Activated naive CD4-positive, alpha-beta T cell treated with Interleukin-2 at 50 U/mL for 16 hours (primary cell): Measurements from ENCODE around the gene ZNF208.
"Not testable (repeated sequence)": the region's sequence is repeated elsewhere in the genome, so short reads cannot be mapped to it uniquely, and the experiment has no call there.

Experiments
- DNase-seq: peaks from one replicate; pipeline ENCODE4 v3.0.0-alpha.2; 2020

The ZNF208 gene

DNA sequence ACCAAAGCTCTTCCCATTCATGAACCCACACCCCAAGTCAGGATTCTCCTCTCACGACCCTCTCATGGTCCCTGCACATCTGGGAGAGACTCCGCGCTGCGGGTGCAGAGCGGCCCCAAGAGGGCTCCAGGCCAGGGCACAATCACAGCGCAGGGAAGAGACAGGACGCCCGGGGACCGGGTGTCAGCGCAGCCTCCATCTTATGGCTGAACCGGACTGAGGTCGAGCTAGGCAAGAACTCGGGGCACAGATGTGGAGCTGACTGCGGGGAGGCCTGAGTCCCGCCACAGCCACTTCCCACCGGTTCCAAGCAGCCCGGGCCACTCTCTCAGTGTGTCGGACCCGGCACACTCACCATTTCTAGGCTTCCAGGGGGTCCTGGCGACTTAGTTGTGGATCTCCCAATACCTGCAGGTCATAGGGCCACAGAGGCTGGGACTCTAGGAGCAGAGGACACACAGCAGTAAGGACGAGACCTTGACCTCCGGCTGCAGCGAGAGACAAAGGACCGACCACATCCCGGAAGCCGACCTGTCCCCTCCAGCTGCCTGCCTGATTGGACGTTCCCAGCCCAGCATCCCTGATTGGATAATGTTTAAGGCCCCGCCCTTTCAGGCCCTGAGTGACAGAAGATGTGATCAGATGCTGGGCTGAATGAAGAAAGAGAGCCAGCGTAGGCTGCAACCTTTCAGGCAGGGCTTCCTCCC, at the start of gene ZNF208:
TSS of gene ZNF208 (minus strand) at position 507 of the 707 bp plus-strand sequence. CDS start at position 358, 149 bp downstream.
- peak; percentile 41 for DNase-seq

DNA sequence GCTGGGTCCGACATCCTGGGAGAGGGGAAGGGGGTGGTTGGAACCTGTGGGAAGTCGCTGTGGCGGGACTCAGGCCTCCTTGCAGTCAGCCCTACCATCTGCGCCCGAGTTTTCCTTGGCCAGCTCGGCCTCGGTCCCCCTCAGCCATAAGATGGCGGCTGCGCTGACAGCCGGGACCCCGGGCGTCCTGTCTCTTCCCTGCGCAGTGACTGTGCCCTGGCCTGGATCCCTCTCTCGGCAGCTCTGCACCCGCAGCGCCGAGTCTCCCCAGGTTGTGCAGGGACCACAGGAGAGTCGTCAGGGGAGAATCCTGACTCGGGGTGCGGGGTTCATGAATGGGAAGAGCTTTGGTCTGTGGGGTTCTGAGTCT, 41.9 kb upstream of the ZNF208 start:
- peak; percentile 10 for DNase-seq

DNA sequence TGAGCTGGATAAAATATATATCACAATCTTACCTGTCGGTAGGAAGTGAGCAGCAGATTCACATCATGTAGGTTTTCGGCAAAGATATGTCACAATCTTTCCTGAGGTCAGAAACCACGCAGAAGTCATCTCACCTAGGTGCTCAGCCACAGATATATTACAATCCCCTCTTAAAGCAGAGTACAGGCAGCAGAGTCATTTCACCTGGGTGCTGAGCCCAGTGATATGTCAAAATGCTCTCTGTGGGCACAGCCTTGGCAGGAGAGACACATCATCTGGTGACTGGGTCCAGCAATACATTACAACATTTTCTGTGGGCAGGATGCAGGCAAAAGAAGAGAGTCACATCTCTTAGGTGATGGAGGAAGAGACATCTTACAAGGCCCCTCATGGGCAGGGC, 30.4 kb upstream of the ZNF208 start:
- DNase-seq = not testable (repeated sequence)

DNA sequence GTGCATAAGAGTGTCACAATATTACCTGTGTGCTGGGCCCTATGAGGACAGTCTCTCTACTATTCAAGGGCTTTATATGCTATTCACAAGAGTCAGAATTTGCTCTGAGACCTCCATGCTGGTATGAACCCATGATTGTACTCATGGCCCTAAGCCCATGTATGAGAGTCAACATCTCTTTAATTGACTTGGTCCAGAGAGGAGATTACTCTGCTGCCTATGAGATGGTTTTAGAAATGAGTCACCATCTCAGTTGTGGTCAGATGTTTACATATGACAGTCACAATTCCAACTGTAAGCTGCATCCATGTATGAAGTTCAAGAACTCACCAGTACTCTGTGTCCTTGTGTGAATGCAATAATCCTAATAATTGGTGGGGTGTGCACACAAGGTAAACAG, 19.9 kb upstream of the ZNF208 start:
- no peak for DNase-seq

DNA sequence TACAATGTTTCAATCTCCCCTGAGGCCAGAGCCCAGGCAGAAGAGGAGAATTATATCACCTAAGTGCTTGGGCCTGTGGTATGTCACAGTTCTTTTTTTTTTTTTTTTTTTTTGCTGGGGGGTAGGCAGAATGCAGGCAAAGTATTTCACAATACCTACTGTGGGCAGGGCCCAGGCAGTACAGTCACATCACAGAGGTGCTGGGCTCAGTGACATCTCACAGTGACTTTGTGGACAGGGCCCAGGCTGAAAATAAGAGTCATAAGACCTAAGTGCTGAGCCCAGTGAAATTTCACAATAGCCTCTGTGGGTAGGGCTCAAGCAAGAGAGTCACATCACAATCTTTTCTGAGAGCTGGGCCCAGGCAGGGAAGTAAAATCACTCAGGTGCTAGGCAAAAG, 15.9 kb upstream of the ZNF208 start:
- DNase-seq = no peak

DNA sequence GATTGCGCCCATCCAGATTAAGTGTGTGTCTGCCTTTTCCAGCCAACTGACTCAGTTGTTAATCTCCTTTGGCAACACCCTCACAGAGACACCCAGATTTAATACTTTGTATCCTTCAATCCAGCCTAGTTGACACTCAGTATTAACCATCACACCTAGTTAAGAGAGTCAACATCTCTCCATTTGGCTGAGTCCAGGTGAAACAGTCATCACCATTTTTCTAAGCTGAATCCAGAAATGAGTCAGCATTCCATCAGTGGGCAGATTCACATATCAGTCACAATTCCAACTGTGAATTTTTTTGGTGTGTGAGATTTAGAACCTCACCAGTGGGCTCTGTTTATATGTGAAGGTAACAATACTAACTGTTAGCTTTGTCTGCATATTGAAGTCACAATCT, 14.8 kb upstream of the ZNF208 start:
- DNase-seq = not testable (repeated sequence)

DNA sequence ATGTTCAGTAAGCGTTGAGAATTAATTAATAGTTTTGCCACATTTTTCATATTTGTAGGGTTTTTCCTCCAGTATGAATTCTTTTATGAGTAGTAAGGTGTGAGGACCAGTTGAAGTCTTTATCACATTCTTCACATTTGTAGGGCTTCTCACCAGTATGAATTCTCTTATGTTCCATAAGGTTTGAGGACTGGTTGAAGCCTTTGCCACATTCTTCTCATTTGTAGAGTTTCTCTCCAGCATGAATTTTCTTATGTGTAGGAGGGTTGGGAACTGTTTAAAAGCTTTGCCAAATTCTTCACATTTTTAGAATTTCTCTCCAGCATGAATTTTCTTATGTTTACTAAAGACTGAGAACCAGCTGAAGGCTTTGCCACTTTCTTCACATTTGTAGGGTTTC, 40.3 kb downstream of the ZNF208 start:
- no peak for DNase-seq

DNA sequence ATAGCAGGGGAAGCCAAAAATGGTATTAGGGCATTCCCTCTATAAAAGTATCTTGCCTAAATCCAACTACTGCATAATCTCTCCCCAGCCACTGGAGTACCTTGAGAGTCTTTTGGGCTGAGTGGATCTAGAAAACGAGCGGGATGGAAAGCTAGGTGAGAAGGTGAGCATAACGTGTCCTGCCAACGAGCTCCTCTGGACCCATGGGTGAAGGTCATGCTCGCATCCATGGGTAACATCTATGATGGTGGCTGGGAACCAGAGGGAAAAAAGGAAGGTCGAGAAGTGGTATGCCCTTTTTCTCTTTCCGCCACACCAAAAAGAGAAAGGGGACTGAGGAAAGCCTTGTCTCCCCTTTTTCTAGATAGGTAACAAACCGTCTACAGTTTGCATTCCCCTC, 63.0 kb downstream of the ZNF208 start:
- DNase-seq = no peak

DNA sequence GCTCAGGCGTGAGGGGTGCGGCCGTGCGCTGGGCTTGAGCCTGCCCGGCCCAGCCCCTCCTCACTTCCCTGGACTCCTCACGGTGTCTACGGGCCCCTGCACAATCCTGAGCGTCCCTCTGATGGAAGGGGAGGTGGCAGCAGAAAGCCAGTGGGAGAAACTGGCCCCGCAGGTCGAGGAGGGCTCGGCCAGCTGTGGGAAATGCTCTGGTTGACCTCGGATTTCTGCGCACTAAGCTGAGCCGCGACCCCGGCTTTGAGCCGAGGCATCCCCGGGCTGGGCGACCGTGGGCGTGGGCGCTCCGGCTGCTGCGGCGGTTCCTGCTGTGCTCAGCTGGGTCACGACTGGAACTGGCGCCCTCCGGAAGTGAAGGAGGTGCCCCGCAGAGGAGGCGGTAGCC, 70.1 kb downstream of the ZNF208 start:
- DNase-seq = no peak

DNA sequence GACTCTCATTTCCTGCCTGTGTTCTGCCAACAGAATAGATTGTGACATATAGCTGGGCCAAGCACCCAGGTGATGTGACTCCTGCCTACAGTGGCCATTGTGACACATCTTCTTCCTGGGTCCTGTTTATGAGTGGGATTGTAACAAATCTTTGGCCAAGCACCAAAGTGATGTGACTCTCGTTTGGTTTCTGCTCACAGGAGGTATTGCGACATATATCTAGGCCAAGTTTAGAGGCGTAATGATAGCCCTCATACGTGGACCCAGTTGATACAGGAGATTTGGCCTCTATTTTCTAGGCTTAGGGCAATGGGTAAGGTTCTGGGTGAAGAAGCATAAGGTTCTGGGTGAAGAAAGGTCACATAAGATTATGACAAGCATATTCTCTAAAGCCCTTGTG, 76.2 kb downstream of the ZNF208 start:
- no peak for DNase-seq

DNA sequence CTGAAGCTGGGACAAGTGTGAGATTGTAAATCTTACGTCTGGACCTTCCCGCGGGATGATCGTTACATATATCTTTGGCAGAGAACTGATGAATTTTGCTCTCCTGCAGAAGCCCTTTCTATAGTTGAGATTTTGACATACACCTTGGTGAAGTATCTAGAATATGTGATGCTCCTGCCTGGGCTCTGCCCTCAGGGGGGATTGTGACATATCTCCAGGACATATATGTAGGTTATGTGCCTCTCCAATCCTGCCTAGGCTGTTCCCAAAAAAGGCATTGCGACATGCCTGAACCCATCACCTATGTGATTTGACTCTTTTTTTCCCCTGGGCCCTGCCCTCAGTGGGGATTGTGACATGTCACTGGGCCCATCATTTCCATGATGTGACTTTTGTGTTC, 76.6 kb downstream of the ZNF208 start:
- DNase-seq = no peak

DNA sequence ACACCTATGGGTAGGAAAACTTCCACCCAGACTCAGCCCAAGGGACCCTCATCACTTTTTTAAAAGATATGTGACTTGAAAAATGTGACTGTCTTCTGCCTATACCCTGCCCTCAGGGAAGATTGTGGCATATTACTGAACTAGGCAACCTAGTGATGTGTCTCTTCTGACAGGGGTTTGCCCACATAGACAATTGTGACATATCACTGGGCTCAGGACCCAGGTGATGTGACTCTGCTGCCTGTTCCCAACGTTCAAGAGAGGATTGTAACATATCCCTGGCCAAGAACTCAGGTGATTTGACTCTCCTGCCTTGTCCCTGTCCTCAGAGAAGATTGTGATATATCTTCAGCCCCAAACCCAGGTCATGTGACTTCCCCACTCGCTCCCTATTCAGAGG, 88.5 kb downstream of the ZNF208 start:
- DNase-seq = no peak

DNA sequence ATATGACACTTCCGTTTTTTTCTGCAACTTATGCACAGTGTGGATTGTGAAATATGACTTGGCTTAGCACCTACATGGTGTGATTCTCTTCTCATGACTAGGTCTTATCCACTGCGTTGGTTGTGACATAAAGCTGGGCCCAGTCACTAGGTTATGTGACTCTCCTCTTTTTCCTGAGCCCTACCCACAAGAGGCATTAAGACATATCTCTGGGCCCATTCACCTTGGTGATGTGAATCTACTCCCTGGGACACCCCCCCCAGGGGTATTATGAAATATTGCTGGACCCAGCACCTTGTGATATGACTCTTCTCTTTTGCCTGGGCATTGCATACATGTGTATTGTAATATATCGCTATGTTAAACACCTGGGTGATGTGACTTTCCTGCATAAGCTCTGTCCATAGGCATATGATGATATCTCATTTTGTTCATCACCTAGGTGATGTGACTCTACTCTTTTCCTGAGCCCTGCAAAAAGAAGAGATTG, 89.0 kb downstream of the ZNF208 start:
- DNase-seq = no peak

DNA sequence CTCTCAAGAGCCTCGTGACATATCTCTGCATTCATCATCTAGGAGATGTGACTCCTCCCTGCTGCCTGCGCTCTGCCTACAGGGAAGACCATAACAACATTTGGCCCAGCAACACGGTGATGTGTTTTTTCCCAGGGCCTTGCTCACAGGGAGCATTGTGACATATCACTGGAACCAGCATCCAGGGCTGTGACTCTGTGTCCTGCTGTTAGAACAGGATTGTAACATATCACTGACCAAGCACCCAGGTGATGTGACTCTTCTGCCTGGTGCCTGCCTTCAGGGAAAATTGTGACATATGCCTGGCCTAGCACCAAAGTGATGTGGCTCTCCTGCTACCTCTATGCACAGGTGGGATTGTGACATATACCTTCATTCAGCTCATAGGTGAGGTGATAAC, 95.3 kb downstream of the ZNF208 start:
- no peak for DNase-seq

DNA sequence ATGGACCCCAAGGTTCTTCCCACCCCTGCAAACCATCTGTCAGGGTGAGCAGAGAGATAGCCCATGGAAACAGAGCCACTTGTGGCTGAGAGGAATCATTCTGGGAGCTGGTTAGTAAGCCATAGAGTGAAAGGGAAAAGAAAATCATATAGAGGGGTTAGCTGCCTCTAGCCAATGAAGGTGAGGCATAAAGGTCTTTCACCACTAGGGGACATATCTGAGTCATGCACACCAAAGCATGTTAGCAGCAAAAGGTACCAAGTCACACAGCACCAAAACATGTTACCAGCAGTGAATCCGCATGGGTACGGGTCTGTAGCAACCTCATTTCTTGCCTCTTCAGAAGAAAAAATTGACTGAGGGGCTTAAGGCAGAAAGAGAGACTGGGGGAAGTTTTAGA, 98.1 kb downstream of the ZNF208 start:
- DNase-seq = no peak

DNA sequence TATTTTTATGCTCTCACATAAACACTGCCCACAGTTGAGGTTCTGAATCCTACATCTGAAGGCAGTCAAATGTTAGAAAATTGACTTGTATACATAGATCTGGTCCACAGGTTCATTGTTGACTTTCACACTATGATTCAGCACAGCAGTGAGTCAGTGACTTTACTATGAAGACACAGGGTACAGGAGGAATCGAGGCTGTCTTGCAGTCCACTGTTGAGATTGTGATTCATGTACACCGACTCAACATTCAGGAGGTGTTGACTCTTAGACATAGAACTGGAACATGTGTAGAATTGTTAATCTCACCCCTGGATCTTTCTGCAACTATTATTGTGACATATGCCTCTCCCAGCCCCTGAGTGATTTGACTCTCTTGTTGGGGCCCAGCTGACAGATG, 100.4 kb downstream of the ZNF208 start:
- DNase-seq = no peak

DNA sequence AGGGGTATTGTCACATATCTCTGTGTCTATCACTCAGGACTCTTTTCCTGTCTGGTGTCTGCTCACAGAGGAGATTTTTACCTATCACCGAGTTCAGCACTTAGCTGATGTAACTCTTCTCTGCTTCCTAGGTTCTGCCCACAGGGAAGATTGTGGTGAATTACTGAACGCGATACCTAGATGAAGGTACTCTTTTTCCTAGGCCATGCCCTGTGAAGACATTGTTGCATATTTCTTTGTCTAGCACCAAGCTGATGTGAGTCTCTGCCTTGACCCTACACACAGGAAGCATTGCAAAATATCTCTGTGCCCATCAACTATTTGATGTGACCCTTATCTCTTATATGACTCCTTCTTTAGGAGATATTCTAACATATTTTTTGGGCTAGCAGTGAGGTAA, 102.7 kb downstream of the ZNF208 start:
- DNase-seq = no peak

DNA sequence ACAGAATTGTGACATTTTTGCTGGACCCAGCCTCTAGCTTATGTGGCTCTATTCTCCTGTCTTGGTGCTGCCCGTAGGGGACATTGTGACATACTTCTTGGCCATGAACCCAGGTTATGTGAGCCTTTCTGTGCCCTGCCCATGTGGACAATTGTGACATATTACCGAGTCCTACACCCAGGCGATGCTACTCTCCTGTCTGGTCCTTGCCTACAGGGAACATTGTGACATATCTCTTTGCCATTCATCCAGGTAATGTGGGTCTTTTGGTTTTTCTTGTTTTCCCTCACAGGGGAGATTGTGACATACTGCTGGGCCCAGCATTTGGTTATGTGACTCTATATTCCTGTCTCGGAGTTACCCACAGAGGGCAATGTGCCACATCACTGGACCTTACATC, 103.2 kb downstream of the ZNF208 start:
- no peak for DNase-seq

DNA sequence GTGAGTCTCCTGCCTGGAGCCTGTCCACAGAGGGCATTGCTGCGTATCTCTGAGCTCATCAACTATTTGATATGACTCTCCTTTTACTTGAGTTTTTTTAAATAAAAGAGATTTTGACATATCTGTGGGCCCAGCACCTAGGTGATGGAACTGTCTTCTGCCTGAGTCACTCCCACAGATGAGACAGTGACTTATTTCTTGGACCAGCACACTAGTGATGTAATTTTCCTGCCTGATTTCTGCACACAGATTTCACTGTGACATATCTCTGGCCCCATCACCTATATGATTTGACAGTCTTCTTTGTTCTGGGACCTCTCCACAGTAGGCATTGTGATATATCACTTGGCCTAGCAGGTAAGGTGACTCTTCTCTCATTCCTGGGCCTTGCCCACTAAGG, 108.2 kb downstream of the ZNF208 start:
- no peak for DNase-seq

DNA sequence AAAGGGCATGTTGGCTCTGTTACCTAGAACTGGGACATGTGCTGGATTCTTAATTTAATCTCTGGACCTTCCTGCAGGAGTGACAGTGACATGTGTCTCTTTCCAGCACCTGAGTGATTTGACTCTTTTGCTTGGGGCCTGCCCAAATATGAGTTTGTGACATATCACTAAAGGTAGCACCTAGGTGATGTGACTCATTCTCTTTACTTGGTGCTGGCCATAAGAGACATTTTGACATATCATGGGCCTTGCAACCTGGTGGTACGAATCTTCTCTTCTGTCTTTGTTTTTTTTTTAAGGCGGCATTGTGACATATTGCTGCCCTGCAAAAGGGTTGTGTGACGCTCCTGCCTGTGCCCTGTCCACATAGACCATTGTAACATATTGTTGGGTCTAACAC, 108.9 kb downstream of the ZNF208 start:
- DNase-seq = no peak

DNA sequence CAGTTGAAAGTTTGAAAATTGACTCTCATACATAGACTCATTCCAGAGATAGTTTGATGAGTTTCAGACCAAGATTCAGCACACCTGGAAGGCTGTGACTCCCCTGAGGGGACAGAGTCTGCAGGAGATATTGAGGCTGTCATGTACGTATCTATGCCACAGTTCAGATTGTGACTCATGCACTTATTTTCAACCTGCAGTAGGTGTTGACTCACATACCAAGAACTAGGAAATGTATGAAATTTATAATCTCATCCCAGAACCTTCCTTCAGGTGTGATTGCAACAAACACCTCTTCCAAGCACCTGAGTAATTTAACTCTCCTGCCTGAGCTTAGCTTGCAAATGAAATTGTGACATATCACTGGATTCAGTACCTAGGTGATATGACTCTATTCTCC, 110.3 kb downstream of the ZNF208 start:
- no peak for DNase-seq

DNA sequence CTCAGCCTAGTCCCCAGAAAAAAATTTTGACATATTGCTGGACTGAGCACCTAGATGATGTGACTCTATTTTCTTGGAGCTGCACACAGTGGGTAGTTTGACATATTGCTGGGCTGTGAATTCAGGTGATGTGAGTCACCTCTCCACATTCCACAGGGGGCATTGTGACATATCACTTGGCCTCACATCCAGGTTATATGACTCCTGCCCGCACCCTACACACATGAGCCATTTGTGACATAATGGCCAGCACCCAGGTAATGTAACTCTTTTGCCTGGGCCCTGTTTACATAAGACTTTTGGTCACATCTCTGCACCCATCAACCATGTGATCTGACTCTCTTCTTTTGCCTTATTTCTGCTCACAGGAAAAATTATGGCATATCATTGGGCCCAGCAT, 119.7 kb downstream of the ZNF208 start:
- no peak for DNase-seq

DNA sequence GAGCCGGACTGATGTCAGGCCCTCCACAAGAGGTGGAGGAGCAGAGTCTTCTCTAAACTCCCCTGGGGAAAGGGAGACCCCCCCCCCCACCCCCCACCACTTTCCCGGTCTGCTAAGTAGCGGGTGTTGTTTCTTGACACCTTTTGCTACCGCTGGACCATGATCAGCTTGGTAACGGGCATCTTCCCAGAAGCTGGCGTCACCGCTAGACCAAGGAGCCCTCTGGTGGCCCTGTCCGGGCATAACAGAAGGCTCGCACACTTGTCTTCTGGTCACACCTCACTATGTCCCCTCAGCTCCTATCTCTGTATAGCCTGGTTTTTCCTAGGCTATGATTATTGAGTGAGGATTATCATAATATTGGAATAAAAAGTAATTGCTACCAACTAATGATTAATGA, 120.7 kb downstream of the ZNF208 start:
- DNase-seq = peak; percentile 21

DNA sequence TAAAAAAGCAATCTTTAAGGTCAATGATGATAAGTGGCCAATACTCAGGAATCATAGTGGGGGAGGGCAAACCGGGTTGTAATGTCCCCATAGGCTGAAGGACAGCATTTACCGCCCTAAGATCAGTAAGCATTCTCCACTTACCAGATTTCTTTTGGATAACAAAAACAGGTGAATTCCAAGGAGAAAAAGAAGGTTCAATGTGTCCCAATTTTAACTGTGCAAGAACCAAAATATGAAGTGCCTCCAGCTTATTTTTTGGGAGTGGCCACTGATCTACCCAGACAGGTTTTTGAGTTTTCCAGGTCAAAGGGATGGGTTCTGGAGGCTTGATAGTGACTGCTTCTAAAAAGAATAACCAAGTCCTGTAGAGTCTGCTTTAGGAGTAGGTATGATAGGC, 125.2 kb downstream of the ZNF208 start:
- DNase-seq = not testable (repeated sequence)

DNA sequence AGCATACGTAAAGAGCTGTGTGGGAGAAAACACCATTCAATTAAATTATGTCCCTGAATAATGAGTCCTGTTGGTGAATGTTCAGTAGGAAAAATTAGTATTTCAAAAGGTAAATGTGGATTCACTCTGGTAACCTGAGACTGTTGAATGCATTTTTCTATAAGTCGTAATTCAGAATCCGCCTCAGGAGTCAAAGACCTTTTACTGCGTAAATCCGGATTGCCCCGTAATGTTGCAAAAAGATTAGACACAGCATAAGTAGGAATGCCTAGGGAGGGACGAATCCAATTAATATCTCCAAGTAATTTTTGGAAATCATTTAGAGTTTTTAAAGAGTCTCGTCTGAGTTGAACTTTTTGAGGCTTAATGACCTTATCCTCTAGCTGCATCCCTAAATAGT, 126.0 kb downstream of the ZNF208 start:
- DNase-seq = not testable (repeated sequence)
